Fibroblast of lung (primary cell): ENCODE results near the gene OR4N5. TPM values are rescaled to one million over a fixed set of nuclear protein-coding genes. Genes with fewer than 3 reads are reported as not detected.

ENCODE experiments used
- DNase-seq, 2 donors: peaks; one replicate each; pipeline versions ENCODE4 v3.0.0 to v3.0.0-alpha.2; 2010; ENCODE audit warnings: low read depth in 2 of 2
- H2AFZ ChIP-seq: 2 replicates; pipeline ENCODE4 v1.5.1; 2012; ENCODE audit warnings: low read length, control low read depth, inconsistent platforms
- H3K27ac ChIP-seq: 2 replicates; pipeline ENCODE4 v1.5.1; 2011; ENCODE audit warnings: low read length, control low read depth; ENCODE audit not compliant: insufficient read depth
- H3K27me3 ChIP-seq: 2 replicates; pipeline ENCODE4 v1.5.1; 2011; ENCODE audit warnings: mild to moderate bottlenecking, low read length; ENCODE audit not compliant: control insufficient read depth, insufficient read depth
- H3K36me3 ChIP-seq: 2 replicates; pipeline ENCODE4 v1.5.1; 2011; ENCODE audit warnings: low read length; ENCODE audit not compliant: control insufficient read depth, insufficient read depth
- H3K4me1 ChIP-seq: 2 replicates; pipeline ENCODE4 v1.5.1; 2011; ENCODE audit warnings: low read length; ENCODE audit not compliant: control insufficient read depth, insufficient read depth; ENCODE audit errors: extremely low read depth
- H3K4me2 ChIP-seq: 2 replicates; pipeline ENCODE4 v1.5.1; 2011; ENCODE audit warnings: low read length, control low read depth; ENCODE audit not compliant: insufficient read depth; ENCODE audit errors: extremely low read depth
- H3K4me3 ChIP-seq, 4 experiments: fragments of 200-600 bp in 1 of 4; sonication (generic) in 1 of 4; replicated peaks in 1 of 4; 2 replicates each; pipeline ENCODE4 v1.5.1; 2011 to 2016; ENCODE audit warnings: low read length in 4 of 4, low read depth in 3 of 4, mild to moderate bottlenecking in 3 of 4, control low read depth in 2 of 4, inconsistent platforms in 1 of 4, mixed read lengths in 1 of 4; ENCODE audit not compliant: insufficient read depth in 1 of 4; ENCODE audit errors: control extremely low read depth in 1 of 4
- H3K79me2 ChIP-seq: 2 replicates; pipeline ENCODE4 v1.5.1; 2012; ENCODE audit warnings: mild to moderate bottlenecking, low read length, inconsistent platforms; ENCODE audit not compliant: control insufficient read depth, insufficient read depth
- H3K9ac ChIP-seq: 2 replicates; pipeline ENCODE4 v1.5.1; 2011; ENCODE audit warnings: mild to moderate bottlenecking, low read length, control low read depth; ENCODE audit not compliant: insufficient read depth
- H3K9me3 ChIP-seq: 2 replicates; pipeline ENCODE4 v1.5.1; 2012; ENCODE audit warnings: low read depth, low read length; ENCODE audit not compliant: control insufficient read depth, insufficient read depth
- H4K20me1 ChIP-seq: 2 replicates; pipeline ENCODE4 v1.5.1; 2011; ENCODE audit warnings: low read length; ENCODE audit not compliant: control insufficient read depth, insufficient read depth; ENCODE audit errors: extremely low read depth
- EZH2 ChIP-seq: IDR thresholded peaks from 2 replicates; pipeline ENCODE4 v1.5.1; 2012; ENCODE audit warnings: low read length, control low read depth, mild to moderate bottlenecking; ENCODE audit errors: missing control alignments
- polyA plus RNA-seq, 2 donors: library from polyadenylated mRNA; depleted of rRNA in 1 of 2; stranded (reverse) in 1 of 2; unstranded in 1 of 2; fragments of >200 nt; gene quantifications; 2 replicates each; pipeline ENCODE4 v1.2.1, GENCODE V29; 2011 to 2012; ENCODE audit warnings: missing spikeins in 1 of 2
- total RNA-seq: library from RNA; depleted of rRNA; stranded (reverse); fragments of >200 nt; gene quantifications from 2 replicates; pipeline ENCODE4 v1.2.1, GENCODE V29; 2014
- TF ChIP-seq, protein P1 (sequence below), 2 donors: IDR thresholded peaks in 1 of 2; conservative IDR thresholded peaks in 1 of 2; 1 replicate in 1 of 2; 2 replicates in 1 of 2; pipeline ENCODE4 v1.5.1; 2011 to 2012; ENCODE audit warnings: low read length in 2 of 2, control low read depth in 1 of 2, inconsistent platforms in 1 of 2, low read depth in 1 of 2, mild to moderate bottlenecking in 1 of 2

OR4N5 gene
- total and polyA plus RNA-seq, 2 donors (not counting 1 experiment from before 2014, with no cell fraction given): not detected

DNA sequence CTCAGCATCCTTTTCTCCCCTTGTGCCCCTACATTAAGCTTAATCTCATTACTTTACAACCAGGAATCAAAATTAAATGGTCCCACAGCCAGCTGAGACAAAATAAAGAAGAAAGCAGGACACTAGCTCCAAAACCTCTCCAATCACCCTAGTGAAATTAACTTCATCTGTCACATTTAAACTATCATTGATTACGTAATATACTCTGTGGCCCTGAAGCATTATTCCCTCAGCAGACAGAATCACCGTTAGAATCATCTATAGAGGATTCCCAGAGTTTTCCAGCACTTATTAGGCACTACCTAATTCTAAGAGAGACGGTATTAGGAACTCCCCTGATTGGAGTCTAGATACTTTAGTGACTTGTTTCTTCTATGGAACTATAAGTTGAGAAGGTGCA is 28.2 kb upstream of the OR4N5 start, which contains the start of gene OR4K17:
TSS of gene OR4K17 (plus strand) at position 302 of the 400 bp plus-strand sequence. CDS start 6,761 bp downstream, outside the sequence.
- Histone ChIP-seq H4K20me1 (no peaks in the 10 kb centered on the region), H3K4me1 (no peaks in the 10 kb centered on the region), H3K4me2 (no peak within 1 kb of the TSS), H3K27ac (no peak within 1 kb of the TSS), H3K36me3 (no peaks in the 10 kb centered on the region), H3K4me3 (no peak within 1 kb of the TSS), H3K27me3 (no peaks in the 10 kb centered on the region), H3K79me2 (no peaks in the 10 kb centered on the region), H3K9me3 (no peaks in the 10 kb centered on the region), H3K9ac (no peak within 1 kb of the TSS), H2AFZ (no peak within 1 kb of the TSS)
- TF ChIP-seq, protein P1, sequence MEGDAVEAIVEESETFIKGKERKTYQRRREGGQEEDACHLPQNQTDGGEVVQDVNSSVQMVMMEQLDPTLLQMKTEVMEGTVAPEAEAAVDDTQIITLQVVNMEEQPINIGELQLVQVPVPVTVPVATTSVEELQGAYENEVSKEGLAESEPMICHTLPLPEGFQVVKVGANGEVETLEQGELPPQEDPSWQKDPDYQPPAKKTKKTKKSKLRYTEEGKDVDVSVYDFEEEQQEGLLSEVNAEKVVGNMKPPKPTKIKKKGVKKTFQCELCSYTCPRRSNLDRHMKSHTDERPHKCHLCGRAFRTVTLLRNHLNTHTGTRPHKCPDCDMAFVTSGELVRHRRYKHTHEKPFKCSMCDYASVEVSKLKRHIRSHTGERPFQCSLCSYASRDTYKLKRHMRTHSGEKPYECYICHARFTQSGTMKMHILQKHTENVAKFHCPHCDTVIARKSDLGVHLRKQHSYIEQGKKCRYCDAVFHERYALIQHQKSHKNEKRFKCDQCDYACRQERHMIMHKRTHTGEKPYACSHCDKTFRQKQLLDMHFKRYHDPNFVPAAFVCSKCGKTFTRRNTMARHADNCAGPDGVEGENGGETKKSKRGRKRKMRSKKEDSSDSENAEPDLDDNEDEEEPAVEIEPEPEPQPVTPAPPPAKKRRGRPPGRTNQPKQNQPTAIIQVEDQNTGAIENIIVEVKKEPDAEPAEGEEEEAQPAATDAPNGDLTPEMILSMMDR (conservative IDR thresholded peaks at IDR 0.05 in 1 of 2, IDR thresholded peaks at IDR 0.05 in 1 of 2; ENCODE audit: low read depth in 1 of 2, low read length in 2 of 2): no peak
- no peak for TF ChIP-seq EZH2
- no peak for DNase-seq

DNA sequence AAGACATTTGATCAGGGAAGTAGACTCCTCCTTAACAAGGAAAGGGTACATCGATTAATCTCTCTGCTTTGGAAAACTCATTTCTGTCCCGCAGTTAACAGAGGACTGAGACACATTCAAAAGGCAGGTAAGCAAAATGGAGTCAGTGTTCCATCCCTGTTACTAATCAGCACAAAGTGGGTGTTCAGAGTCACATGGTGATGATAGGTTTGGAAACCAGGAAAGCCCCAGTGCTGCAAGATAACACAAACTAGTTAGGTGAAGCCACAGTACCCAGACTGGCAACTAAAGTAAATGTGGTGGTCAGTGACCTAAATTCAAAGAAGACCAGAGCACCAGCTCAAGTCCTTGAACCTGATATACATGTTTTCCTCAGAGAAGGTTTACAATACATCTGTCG is 26.3 kb upstream of the OR4N5 start:
- Histone ChIP-seq H3K9ac (no peak overlapping the region), H3K9me3 (no peaks in the 10 kb centered on the region), H3K27me3 (no peaks in the 10 kb centered on the region), H3K36me3 (no peaks in the 10 kb centered on the region), H3K27ac (no peak overlapping the region), H3K4me2 (no peak overlapping the region), H4K20me1 (no peaks in the 10 kb centered on the region), H3K79me2 (no peaks in the 10 kb centered on the region), H3K4me1 (no peaks in the 10 kb centered on the region), H2AFZ (no peak overlapping the region), H3K4me3 (no peak overlapping the region)
- no peak for TF ChIP-seq EZH2
- TF ChIP-seq, protein P1 (conservative IDR thresholded peaks at IDR 0.05 in 1 of 2, IDR thresholded peaks at IDR 0.05 in 1 of 2; ENCODE audit: low read depth in 1 of 2, low read length in 2 of 2): no peak
- DNase-seq: no peak

DNA sequence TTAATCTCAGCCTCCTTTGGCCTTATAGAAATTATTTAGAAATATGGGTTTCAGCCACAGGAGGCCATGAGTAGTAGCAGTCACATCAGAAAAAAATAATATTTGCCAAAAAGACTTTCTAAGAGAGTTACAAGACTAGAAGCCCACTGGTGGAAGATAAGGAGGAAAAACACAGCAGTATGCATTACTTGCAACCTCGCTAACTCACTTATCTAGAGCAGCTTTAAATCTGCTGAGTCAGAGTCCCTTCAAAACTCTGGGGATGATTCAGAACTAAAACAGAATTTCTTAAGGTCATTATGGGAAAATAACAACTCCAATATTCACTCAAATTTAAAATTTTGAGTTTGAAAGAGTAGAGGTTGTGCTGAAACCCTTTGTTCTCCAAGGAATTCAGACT is 21.9 kb upstream of the OR4N5 start:
- Histone ChIP-seq H2AFZ (no peak overlapping the region), H3K27me3 (no peaks in the 10 kb centered on the region), H3K79me2 (no peaks in the 10 kb centered on the region), H4K20me1 (no peaks in the 10 kb centered on the region), H3K9me3 (no peaks in the 10 kb centered on the region), H3K4me2 (no peak overlapping the region), H3K27ac (no peak overlapping the region), H3K9ac (no peak overlapping the region), H3K4me3 (no peak overlapping the region), H3K36me3 (no peaks in the 10 kb centered on the region), H3K4me1 (no peaks in the 10 kb centered on the region)
- TF ChIP-seq, protein P1 (conservative IDR thresholded peaks at IDR 0.05 in 1 of 2, IDR thresholded peaks at IDR 0.05 in 1 of 2; ENCODE audit: low read depth in 1 of 2, low read length in 2 of 2): no peak
- TF ChIP-seq EZH2: no peak
- no peak for DNase-seq
